ENCODE data around the gene CYFIP2. TPM values are rescaled to one million over a fixed set of nuclear protein-coding genes. Genes with fewer than 3 reads are reported as not detected.
"Not testable (repeated sequence)": the region's sequence is repeated elsewhere in the genome, so short reads cannot be mapped to it uniquely, and the experiment has no call there.

CYFIP2 gene
- total and polyA plus RNA-seq, 11 donors = 23.2 to 62.7 (median 37.4) TPM

DNA sequence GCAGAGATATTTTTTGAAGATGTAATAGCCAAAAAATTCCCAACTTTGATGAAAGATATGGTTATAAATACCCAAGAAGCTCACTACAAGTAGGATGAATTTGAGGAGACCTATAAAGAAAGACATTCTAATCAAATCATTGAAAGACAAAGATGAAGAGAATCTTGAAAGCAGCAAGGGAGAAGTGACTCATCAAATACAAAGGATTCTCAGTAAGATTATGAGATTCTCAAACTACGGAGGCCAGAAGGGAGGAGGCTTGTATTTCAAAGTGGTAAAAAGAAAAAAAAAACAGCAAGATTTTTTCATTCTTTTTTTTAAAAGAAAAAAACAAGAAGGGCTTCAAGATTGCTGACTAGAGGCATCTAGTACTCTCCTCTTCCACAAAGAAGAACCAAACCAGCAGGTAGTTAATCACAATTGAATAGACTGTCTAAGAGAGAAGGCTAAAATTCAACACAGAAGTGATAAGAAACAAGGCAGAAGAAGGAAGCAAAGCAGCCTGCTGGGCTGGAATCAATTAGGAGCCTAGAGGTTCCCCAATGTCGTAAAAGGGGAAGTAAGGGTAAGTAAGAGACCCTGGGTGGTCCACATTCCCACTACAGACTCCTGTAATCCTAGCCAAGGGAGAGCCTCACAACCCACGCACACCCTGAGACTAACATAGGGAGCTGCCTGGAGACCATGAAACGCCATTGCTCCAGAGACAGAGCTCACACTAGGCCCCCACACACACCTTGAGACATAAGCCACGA is 135.0 kb downstream of the CYFIP2 start:
- intact Hi-C loops (cut with DNase I) = no loop called here
- 75 to 90% (median 80%) methylated on average over 5 of the region's 5 CpGs for WGBS, 4 donors
- Histone ChIP-seq H3K4me3 (no peak overlapping the region), H3K36me3 (no peaks in the 10 kb centered on the region), H3K27me3 (no peaks in the 10 kb centered on the region), H3K27ac (no peak overlapping the region), H3K4me1 (no peaks in the 10 kb centered on the region), H3K9me3 (peaks cover 0 to 14% (median 3%) of the 10 kb centered on the region in 12 donors)
- no peak for TF ChIP-seq POLR2A (IDR thresholded peaks at IDR 0.05)
- DNase-seq = no peak
- ATAC-seq = no peak

DNA sequence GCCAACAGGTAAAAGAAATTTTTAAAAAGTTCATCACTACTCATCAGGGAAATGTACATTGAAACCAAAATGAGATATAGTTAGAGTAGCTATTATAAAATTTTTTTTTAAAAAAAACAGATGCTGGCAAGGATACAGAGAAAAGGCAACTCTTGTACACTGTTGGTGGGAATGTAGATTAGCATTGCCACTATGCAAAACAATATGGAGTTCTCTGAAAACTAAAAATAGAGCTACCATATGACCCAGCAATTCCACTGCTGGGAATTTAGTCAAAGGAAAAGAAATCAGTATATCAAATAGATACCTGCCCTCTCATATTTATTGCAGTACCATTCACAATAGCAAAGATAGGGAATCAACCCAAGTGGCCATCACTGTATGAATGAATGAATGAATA is 149.9 kb downstream of the CYFIP2 start:
- Histone ChIP-seq H3K9me3 (peaks cover 0 to 14% (median 0%) of the 10 kb centered on the region in 12 donors), H3K27me3 (no peaks in the 10 kb centered on the region), H3K4me1 (no peaks in the 10 kb centered on the region), H3K36me3 (no peaks in the 10 kb centered on the region), H3K27ac (no peak overlapping the region), H3K4me3 (no peak overlapping the region)
- TF ChIP-seq, protein P1, sequence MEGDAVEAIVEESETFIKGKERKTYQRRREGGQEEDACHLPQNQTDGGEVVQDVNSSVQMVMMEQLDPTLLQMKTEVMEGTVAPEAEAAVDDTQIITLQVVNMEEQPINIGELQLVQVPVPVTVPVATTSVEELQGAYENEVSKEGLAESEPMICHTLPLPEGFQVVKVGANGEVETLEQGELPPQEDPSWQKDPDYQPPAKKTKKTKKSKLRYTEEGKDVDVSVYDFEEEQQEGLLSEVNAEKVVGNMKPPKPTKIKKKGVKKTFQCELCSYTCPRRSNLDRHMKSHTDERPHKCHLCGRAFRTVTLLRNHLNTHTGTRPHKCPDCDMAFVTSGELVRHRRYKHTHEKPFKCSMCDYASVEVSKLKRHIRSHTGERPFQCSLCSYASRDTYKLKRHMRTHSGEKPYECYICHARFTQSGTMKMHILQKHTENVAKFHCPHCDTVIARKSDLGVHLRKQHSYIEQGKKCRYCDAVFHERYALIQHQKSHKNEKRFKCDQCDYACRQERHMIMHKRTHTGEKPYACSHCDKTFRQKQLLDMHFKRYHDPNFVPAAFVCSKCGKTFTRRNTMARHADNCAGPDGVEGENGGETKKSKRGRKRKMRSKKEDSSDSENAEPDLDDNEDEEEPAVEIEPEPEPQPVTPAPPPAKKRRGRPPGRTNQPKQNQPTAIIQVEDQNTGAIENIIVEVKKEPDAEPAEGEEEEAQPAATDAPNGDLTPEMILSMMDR (IDR thresholded peaks at IDR 0.05) = no peak
- no peak for TF ChIP-seq POLR2A (IDR thresholded peaks at IDR 0.05)
- no peak for DNase-seq
- intact Hi-C loops (cut with DNase I) = no loop called here
- ATAC-seq = no peak

DNA sequence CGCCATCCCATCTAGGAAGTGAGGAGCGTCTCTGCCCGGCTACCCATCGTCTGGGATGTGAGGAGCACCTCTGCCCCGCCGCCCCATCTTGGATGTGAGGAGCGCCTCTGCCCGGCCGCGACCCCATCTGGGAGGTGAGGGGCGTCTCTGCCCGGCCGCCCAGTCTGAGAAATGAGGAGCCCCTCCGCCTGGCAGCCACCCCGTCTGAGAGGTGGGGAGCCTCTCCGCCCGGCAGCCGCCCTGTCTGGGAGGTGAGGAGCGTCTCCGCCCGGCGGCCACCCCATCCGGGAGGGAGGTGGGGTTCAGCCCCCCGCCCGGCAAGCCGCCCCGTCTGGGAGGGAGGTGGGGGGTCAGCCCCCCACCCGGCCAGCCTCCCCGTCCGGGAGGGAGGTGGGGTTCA is 153.6 kb downstream of the CYFIP2 start:
- ATAC-seq; H3K4me1 ChIP-seq; H3K36me3 ChIP-seq; DNase-seq; H3K9me3 ChIP-seq; H3K27me3 ChIP-seq; intact Hi-C loops (cut with DNase I); H3K27ac ChIP-seq; H3K4me3 ChIP-seq: not testable (repeated sequence)
- WGBS, 4 donors = 98 to 100% (median 99%) methylated on average over 8 to 30 of the region's 30 CpGs

DNA sequence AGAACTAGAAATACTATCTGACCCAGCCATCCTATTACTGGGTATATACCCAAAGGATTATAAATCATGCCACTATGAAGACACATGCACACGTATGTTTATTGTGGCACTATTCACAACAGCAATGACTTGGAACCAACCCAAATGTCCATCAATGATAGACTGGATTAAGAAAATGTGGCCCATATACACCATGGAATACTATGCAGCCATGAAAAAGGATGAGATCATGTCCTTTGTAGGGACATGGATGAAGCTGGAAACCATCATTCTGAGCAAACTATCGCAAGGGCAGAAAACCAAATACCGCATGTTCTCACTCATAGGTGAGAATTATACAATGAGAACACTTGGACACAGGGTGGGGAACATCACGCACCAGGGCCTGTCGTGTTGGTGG is 164.0 kb downstream of the CYFIP2 start:
- H3K27me3 ChIP-seq, H3K9me3 ChIP-seq, DNase-seq, H3K4me1 ChIP-seq, H3K4me3 ChIP-seq, ATAC-seq, H3K36me3 ChIP-seq, H3K27ac ChIP-seq: not testable (repeated sequence)
- intact Hi-C loops (cut with DNase I) = loop anchor here in 8 of 10 donors (2.0 to 10.0 kb wide), 6 partner anchors 42 to 315 kb away; partner anchors contain the start of gene LSM11 (in 1 of the 8)
- 93 to 96% (median 95%) methylated on average over 5 of the region's 5 CpGs for WGBS, 4 donors

DNA sequence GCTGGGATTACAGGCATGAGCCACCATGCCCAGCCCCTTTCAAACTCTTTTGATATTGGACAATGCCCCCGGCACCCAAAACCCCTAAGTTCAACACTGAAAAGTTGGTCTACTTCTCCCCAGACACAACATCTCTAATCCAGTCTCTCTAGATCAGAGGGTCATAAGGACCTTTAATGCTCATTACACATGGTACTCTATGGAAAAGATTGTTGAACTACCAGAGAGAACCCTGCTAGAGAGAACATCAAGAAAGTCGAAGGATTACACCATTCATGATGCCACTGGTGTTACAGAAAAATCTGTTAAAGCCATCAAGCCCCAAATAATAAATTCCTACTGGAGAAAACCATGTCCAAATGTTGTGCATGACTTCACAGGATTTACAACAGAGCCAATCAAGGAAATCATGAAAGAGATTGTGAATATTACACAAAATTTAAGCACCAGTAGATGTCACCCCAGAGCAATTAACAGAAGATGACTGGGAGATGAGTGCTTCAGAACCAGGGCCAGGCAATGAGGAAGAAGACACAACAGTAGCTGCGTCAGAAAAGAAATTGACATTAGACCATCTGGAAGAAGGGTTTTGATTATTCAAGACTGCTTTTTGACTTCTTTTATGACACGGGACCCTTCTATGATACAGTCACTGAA is 165.7 kb downstream of the CYFIP2 start:
- intact Hi-C loops (cut with DNase I) = loop anchor here (1.0 to 10.0 kb wide), 8 partner anchors 41 to 313 kb away; partner anchors contain the start of gene LSM11 (in 1 of the 10)
- DNase-seq = peak in 2 of 5 donors; percentile 24 to 30
- H3K27ac ChIP-seq = no peak overlapping the region
- no peaks in the 10 kb centered on the region for H3K27me3 ChIP-seq
- peak in 3 of 4 donors; percentile 63 to 87 (median 80) for ATAC-seq
- no peaks in the 10 kb centered on the region for H3K36me3 ChIP-seq
- H3K9me3 ChIP-seq = peaks cover 0 to 4% (median 0%) of the 10 kb centered on the region in 12 donors
- 33 to 40% (median 36%) methylated on average over 4 of the region's 4 CpGs for WGBS, 4 donors
- peaks cover 0 to 5% (median 0%) of the 10 kb centered on the region in 12 donors for H3K4me1 ChIP-seq
- no peak overlapping the region for H3K4me3 ChIP-seq
- TF ChIP-seq, protein P1 (IDR thresholded peaks at IDR 0.05) = peak; percentile 41 to 76 (median 60)
- TF ChIP-seq POLR2A (IDR thresholded peaks at IDR 0.05) = no peak
